ENCODE data around the gene ZMIZ1.

Gene ZMIZ1

DNA sequence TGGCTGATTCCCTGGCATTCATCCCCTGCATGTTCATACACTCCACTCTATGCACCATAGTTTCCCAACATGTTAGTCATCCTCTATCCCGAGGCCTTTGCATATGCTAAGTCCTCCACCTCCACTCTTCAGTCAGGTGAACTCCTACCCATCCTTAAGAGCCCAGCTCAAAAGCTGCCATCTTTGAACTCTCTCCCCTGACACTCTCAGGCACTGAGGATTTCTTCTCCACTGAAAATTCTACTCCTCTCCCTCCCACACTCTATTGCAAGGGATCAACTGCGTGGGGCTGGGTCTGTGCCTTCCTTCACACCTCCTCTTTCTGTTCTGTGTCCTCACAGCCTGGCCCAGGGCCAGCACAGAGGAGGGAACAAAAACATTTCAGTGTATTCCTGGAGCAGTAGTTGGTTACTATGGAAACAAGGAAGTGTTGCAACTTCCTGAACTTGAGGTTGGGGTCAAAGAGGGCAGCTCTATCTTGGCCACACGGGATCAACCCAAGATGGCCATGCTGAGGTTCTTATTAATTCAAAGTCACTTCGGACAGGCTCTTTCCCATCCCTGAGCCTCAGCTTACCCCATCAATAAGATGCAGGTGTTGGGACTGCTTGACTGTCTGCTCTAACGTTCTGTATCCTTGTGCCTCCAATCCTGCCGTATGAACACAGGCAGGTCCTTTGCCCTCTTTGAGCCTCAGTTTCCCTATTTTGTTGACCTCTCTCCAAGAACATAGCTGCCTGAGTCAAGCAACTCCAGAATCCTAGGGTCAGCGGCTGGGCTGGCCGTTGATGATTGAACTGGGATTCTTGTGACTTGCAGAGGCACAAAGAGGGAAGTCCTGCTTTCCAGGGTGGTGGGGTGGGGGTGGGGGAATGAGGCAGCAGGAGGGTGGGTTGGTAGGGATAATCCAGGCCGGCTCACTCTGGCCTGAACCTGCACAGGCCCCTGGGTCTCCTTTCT lies 15.5 kb downstream of the ZMIZ1 start:
- no peak for DNase-seq

DNA sequence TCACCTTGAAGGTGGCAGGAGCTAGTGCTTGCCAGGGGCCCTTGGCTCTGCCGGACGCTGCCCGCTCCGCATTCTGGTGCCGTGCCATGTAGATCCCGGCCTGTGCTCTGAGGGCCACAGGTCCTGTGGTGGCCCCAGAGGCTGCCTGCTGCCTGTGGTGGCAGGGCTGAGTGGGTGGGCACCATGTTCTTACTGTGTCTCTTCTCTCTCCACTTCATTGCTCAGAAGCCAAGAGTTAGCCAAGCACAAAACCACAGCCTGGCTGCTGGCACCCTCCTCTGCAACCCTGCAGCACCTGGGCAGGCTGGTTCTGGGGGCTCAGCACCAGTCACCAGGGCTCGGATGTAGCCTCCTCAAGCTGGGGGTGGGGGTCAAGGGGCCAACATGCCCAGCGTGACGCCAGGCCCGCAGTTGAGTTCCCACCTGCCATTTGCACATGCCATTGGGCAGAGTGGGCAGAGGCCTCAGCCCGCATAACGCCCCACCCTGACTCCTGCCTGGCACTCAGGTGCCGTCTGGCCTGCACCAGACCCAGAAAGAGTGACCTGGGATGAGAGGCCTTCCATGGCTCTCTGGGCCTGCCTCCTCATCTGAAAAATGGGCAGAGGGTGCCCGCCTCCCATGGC lies 16.3 kb downstream of the ZMIZ1 start:
- DNase-seq, result no peak

DNA sequence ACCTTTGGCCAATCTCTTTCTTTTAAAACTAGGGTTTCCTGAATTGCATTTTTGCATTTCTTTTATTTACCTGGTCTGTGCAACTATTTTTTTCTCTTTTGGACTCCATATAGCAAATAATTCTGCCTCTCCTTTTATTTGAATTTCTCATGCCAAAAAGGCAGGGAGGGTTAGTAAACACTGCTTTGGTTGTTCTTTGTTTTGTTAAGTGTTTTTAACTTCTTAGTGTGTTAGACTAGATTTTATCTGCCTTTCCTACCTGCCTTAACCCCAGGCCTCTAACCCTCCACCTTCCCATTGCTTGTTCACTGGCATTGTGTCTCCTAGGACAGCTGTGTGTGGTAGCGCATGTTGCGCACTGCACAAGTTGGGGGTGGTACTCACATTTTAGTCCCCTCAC lies 18.1 kb downstream of the ZMIZ1 start:
- DNase-seq, result no peak

DNA sequence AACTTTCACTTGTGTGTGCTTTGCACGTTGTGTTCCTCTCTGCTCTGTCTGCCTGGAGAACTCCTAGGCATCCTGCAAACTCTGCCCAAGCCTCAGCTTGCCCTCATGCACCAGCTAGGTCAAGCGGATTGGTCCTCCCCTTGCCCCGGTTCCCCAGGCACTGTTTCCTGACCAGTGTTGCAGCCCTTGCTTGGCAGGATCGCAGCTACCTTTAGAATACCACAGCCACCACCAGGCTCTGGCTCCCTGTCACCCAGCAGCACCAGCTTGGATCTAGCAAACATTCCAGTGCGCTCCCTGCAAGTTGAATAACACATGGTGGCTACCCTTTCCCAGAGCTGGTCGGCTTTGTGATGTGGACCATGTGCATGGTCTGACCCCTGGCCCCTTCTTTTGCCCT lies 19.0 kb downstream of the ZMIZ1 start:
- no peak for DNase-seq

DNA sequence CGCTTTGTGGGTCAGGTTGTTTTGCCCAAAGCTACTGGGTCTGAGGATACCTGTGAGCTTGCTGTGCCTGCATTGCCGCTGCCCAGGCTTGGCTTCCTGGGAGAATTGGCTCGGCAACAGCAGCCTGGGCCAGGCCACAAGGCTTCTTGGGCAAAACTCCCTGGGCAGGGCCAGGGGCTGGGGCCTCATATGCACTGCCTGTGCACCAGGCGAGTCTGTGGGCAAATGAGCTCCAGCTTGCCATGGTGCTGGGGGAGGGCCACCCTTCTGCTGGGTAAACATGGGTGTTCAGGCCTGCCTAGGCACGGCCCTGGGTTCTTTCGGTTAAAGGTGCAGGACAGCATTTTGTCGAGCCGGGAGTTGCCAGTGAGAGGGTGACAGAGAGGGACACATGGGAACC lies 19.4 kb downstream of the ZMIZ1 start:
- DNase-seq, result no peak

DNA sequence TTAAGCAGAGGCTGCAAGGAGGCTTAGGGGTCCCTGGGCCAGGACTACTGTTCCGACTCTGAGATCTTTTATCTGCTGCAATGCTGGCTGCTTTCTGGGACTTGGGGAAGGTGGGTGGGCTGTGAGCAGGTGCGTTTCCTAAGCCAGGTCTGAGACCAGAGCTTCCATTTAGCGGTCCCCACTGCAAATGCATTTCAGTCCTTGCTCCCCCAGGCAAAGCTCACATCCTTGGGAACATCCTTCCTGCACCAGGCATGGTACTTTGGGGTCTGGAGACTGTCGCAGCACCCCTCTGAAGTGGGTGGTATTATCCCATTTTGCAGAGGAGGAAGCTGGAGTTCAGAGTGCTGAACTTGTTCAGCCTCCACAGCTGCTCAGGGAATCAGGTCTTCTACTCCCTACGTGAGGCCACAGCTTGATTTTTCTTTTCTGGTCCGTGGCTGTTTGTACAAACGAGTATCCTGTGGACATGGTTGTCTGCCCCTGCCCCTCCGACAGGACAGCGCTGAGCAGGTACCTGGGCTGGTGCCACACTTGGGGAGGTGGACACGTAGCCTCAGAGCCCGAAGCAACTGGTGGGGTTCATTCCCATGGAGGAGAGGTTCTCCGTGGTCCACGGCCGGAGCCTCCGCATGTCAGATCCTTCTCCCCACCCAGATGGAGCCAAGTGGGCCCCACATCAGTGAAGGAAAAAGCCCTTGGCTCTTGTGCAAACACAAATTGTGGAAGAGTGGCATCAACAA lies 20.0 kb downstream of the ZMIZ1 start:
- no peak for DNase-seq

DNA sequence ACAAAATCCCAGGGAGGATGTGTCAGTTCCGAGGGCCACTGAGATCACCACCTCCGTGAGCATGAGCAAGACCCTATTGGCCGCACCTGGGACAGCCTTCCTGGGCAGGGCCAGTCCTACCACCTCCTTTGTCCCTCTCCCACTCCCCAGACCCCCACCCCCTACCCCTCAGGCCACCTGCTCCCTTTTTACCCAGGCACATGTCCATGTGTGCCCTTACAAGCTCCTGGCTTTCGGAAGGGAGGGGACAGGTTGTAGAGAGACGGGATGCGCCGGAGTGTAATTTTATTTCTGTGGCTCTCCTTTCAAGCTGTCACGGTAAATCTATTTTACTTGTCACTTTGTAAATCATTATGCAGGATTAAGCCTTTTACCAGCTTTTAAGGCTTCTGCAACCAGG lies 20.9 kb downstream of the ZMIZ1 start:
- no peak for DNase-seq

DNA sequence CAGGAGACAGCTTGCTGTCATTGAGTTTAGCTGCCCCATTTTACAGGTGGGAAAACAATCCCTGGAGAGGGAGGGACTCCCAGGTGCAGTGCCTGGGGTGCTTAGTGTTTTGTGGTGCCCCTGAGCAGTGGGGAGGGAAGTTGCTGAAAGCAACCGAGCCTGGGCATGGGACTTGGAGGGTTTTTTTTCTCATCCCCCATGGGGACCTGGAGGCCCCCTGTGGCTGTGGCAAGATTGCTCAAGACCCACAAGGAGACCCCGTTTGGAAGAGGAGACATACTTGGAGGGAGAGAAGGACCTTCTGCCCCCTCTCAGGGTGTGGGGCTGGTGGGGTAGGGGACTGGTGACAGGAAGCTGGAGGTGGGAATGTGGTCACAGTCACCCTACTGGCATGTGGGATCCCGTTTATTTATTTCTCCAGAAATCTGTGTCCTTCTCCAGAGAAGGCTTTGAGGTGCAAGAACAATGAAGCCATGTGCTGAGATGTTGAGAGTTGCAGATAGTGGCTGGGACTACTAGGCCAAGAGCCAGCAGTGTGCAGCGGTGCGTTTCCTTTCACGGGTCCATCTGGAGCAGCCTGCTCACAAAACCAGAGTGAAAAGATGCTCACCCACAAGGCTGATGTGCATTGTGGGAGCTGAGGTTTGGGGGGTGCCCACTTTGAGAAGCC lies 21.5 kb downstream of the ZMIZ1 start:
- DNase-seq, result no peak

DNA sequence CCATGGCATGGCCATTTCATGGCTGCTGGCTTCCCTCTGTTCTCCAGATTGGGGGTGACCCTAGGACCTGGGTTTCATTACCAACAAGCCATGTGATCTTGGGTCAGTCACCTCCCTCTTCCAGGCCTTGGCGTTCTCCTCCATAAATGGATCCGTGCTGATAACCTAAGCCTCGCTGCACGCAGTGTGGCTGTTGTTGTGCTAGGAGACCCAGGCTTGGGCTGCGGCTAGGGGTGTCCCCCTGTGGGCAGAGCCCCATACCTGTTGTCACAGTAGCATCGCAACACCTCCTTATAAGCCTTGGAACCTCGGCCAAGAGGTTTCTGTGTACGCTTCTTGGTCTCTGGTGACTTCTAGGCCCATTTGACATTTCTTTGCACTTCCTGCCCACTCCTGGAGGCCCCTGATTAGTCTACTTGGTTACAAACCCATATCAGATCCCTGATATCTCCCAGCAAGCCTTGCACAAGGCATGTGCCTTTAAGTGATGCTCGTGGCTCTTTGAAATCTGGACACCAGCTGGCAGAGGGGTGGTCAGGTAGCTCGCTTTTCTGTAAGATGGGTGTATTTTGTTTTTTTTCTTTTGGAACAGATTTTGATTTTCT lies 23.6 kb downstream of the ZMIZ1 start:
- no peak for DNase-seq

DNA sequence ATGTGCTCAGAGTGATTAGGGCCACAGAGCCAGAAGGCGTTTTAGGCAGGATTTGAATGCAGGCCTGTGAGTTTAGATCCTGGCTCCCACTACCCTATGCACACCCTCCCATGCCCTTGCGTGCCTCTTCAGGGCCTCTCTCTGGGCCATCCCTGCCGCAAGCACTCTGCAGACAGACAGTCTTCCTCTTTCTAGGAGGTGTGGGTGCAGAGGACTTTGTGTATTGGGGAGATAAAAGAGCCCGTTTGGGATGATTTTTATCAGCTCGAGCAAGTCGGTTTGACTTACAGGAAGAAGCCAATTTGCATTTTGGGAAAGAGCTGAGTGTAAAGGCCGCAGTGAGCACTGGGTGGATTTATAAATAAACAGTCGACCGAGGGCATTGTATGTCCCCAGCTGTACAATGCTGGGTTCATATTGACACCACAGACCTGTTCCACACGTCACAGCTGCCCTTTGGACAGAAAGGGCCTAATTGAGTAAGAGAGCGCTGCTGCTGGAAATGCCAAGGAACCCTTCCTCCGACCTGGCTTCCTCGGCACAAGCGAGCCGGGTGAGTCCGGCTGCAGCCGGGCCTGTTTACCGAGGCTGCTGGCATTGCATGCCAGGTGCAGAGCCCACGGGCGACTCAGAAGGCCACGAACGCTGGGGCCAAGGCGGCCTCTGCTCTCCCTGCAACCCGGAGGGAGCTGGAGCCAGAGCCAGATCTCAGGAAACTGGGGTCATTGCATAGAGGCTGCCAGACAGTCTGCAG lies 25.1 kb downstream of the ZMIZ1 start:
- DNase-seq, result no peak

DNA sequence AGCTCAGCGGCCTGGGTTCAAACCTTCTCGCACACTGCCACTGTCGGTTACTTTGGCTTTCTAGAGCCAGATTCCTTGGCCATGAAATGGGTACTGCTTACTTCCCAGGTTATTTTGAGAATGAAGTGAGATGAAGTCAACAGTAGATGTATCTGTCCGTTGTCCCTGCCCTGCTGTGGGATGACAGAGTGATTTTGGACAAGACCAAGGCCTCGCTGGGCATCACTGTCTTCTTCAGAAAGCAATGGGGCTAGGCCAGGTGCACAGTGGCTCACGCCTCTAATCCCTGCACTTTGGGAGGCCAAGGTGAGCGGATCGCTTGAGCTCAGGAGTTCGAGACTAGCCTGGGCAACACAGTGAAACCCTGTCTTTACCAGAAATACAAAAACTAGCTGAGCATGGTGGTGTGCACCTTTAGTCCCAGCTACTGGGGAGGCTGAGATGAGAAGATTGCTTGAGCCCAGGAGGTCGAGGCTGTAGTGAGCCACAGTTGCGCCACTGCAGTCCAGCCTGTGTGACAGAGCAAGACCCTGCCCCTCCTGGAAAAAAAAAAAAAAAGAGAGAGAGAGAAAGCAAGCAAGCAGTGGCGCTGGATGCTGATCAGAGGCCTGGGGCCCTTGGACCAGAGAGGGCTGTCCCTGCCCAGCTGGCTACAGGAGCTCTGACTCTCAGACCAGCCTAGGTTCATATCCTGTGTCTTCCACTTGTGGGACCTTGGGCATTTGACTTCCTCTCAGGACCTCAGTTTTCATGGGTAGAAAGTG lies 25.8 kb downstream of the ZMIZ1 start:
- no peak for DNase-seq

DNA sequence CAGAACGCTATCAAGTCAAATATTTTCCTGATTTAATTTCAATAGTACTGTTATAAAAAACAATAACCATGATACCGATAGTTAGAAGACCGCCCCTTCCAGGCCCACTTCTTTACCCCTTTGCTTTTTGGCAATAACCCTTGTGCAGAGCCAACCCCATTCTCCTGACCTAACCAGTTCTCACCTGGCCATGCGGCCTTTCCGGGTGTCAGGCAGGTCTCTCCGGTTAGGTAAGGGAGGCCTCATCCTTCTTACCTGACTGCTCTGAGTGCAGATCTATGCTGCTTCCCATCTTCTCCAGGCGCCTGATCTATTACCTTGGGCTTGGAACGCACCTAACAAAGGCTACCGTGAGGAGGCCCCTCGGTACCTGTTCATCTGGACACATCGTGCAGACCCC lies 26.6 kb downstream of the ZMIZ1 start:
- DNase-seq, result no peak

DNA sequence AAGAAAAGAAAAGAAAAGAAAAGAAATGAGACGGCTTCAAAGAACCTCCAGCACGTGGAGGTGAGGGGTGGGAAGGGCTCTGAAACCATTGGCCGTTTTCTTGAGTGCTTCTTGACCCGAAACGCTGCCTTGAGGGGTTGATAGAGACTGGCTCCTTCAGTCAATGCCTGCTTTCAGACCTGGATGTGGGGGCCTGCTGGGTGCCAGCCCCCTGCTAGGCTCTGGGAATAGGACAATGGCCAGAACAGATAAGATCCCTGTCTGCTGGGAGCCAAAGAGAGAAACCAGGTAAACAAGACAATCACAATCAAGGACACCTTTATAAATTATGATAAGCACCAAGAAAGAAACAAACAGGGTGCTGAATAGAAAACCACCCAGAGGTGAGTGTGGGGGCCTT lies 27.7 kb downstream of the ZMIZ1 start:
- DNase-seq, result no peak

DNA sequence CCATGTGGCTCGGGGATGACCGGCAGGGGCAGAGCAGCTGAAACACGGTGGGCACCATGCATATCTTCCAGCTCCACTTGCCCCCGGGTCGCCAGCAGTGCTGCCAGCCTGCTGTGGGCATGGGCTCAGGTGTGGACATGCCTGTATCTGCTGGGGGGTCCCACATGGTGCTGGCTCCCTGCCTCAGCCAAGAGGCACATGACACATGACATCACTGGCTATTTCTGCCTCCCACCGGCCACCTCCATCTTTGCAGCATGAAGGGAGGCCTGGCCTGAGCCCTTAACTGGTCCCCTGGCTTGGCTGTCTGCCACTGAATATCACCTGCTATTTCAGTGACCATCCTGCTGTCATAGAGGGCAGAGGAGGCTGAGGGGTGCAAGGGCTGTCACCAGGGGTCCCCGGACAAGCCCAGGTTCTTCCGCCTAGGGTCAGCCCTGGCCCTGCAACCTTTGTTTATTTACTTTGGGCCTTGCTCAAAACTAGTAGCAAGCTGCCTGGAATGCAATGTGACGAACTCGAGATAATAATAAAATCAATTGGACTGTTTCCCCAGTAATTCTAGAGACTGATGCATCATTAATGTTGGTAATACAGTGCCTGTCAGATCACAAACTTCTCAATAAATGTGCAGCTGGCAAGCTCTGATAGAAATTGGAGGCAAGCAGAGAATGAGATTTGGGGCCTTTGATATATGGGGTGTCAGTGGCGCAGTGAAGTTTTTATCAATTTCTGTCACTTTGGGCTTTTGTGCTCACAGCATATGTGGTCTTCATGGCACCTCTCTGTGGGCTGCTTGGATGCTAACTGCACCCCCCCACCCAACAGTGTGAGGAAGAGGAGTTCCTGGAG lies 28.5 kb downstream of the ZMIZ1 start:
- no peak for DNase-seq

DNA sequence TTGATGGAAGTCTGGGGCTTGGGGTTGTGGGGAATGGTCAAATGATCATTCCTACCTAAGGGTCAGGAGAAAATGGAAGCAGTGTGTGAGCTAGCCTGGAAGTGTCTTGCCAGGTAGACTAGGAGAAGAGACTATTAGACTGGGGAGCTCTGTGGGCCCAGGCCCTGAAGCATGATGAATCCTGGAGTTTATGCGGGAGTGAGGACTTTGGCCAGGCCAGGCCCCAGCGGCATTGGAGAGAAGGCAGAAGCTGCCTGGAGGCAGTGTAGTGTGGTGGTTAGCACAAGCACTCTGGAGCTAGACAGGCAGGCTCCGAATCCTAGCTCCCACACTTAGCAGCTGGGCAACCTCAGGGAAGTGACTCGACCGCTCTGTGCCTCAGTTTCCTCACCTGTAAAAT lies 29.3 kb downstream of the ZMIZ1 start:
- no peak for DNase-seq

DNA sequence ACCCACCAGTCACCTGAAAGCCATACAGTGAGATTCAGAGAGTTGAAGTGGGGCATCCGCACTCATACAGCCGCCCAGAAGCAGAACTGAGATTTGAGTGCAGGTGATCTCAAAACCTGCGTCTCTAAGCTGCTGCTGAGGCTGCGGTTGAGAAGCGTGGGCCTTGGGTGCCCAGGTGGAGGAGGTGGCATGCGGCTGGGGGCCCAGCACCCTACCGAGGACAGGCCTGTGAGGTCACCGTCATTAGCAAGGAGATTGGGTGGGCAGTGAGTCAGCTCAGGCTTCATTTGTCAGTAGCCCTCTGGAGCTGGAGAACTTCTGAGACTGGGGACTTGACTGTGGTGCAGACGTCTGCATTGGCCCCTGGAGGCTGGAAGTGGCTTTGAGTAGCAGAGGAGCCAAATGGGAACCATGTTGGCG lies 29.8 kb downstream of the ZMIZ1 start:
- peak; percentile 65 for DNase-seq

DNA sequence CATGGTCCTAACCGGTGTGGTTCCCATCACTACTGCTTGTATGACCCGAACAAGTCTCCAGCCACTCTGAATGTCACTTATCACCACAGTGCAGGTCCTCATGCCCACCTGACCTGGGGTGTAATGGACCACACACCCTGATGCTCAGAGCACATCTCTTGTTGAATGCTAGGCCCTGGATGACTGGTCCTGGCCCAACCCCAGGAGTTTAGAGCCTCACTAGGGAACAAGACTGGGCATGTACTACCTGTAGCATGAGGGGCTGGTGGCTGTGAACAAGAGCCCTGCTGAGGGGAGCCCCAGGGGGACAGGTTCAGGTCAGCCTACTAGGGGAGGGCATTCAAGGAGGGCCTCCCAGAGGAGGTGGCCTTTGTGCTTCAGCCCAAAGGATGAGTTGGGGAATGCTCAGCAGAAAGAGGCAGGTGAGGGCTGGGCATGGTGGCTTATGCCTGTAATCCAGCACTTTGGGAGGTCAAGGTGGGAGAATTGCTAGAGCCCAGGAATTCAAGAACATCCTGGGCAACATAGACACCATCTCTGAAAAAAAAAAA lies 31.2 kb downstream of the ZMIZ1 start:
- no peak for DNase-seq

DNA sequence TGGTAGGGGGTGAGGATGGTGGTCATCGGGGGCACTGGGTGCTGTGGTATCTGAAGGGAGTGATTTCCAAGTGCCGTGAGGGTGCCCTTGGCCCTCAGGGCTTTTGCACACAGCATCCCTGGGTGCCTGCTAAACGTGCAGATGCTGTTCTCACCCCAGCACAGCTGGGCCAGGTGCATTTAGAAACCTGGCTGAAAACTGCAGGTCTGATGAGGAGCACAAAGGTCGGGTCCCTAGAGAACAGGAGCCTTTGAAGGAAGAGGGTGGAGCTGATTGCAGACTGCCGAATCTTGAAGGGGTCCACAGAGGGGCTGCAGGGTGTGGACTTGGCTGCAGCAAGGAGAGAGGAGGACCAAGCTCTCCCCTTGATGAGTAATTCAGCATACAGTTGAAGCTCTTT lies 32.0 kb downstream of the ZMIZ1 start:
- no peak for DNase-seq

DNA sequence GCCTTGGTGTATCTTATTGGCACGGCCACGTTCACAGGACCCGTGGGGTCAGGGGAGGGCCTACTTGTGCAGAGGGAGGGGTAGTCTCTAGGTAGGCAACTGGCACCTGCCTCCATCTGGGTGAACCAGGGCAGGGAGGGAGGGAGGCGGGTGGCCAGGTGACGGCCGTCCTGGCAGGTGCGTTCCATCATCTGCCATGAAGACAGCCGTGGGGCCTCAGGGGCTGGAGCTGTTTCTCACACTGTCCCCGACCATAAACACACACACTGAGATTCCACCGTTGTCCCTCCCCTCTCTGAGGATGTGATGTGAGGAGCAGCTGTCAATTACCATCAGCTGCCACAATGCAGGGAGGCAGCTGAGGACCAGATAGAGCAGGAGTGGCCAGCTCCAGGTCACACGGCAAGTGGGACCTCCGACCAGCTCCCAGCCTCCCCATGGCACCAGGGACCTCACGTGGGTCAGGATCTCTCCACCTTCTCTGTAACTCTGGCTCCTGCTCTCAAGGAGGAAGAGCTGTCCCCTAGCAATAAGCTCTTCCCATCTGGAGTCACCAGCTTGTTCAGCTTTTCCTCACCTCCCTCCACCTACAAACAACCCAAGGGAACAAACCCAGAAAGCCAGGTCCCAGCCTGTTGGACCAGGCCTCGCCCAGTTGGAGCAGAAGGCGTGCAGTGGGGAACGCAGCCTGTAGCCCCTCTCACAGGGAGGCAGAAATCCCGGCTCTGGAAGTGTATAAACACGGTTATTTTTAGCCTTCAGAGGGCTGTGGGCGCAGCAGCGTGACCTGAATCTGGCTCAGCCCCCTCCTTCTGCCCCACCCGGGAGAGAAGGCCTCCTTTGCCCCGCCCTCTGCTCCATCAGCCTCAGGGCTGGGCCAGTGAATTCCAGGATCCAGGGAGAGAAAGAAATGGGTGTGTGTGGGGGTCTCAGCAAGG lies 33.1 kb downstream of the ZMIZ1 start:
- peak; percentile 69 for DNase-seq
